ENCODE data around the gene RBSN.

DNA sequence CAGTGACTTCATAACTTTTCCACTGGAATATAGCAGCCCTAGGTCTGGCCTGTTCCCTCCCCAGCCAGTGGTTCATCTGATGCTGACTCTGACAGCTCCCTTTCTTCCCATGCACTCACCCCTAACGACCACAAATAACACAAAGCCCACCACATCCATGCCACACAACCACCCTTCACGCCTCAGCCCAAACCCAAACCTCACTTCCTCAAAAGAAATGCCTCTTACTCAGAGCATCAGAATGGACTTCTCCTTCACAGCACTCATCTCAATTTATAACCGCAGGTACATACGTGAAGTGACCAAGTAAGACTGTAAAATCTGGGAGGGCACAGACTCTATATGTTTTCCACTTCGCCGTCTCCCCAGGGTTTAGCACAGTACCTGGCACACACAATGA lies 1.1 kb downstream of the RBSN start:
- no peak for TF ChIP-seq TOX (CRISPR knock-in tag; IDR thresholded peaks at IDR 0.05; ENCODE audit: borderline replicate concordance)
- no peak for TF ChIP-seq GLIS3 (CRISPR knock-in tag; IDR thresholded peaks at IDR 0.05)
- TF ChIP-seq ZC3H10 (CRISPR knock-in tag; IDR thresholded peaks at IDR 0.05), result no peak
- no peak for TF ChIP-seq ZFP30 (CRISPR knock-in tag; IDR thresholded peaks at IDR 0.05)
- TF ChIP-seq, protein P1, sequence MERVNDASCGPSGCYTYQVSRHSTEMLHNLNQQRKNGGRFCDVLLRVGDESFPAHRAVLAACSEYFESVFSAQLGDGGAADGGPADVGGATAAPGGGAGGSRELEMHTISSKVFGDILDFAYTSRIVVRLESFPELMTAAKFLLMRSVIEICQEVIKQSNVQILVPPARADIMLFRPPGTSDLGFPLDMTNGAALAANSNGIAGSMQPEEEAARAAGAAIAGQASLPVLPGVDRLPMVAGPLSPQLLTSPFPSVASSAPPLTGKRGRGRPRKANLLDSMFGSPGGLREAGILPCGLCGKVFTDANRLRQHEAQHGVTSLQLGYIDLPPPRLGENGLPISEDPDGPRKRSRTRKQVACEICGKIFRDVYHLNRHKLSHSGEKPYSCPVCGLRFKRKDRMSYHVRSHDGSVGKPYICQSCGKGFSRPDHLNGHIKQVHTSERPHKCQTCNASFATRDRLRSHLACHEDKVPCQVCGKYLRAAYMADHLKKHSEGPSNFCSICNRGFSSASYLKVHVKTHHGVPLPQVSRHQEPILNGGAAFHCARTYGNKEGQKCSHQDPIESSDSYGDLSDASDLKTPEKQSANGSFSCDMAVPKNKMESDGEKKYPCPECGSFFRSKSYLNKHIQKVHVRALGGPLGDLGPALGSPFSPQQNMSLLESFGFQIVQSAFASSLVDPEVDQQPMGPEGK (CRISPR knock-in tag; IDR thresholded peaks at IDR 0.05; ENCODE audit: borderline replicate concordance), result no peak
- no peak for TF ChIP-seq SNAI2 (CRISPR knock-in tag; IDR thresholded peaks at IDR 0.05)
- TF ChIP-seq ISL1 (CRISPR knock-in tag; IDR thresholded peaks at IDR 0.05), result no peak
- no peak for TF ChIP-seq RARB (CRISPR knock-in tag; IDR thresholded peaks at IDR 0.05)
- no peak for TF ChIP-seq ZNF70 (CRISPR knock-in tag; IDR thresholded peaks at IDR 0.05)
- TF ChIP-seq POU6F1 (CRISPR knock-in tag; IDR thresholded peaks at IDR 0.05; ENCODE audit: borderline replicate concordance, low read depth), result no peak
- no peak for TF ChIP-seq ZFP3 (CRISPR knock-in tag; IDR thresholded peaks at IDR 0.05)
